Ishikawa (cell line): Measurements from ENCODE around the gene IRF2.
A peak's percentile ranks its signal among the peaks of the same experiment; 100 is the strongest.

Experiments
- CEBPB ChIP-seq: IDR thresholded peaks from 2 replicates; pipeline ENCODE4 v1.6.1; 2012
- CREB1 ChIP-seq: IDR thresholded peaks from 2 replicates; pipeline ENCODE4 v1.6.1; 2012; ENCODE audit warnings: low read depth
- EGR1 ChIP-seq: IDR thresholded peaks from 2 replicates; pipeline ENCODE4 v1.6.1; 2012
- EP300 ChIP-seq: IDR thresholded peaks from 2 replicates; pipeline ENCODE4 v1.6.1; 2012; ENCODE audit warnings: borderline replicate concordance
- FOXM1 ChIP-seq: IDR thresholded peaks from 2 replicates; pipeline ENCODE4 v1.6.1; 2012; ENCODE audit warnings: low read depth, borderline replicate concordance
- NFIC ChIP-seq: IDR thresholded peaks from 2 replicates; pipeline ENCODE4 v1.6.1; 2012
- RAD21 ChIP-seq: IDR thresholded peaks from 2 replicates; pipeline ENCODE4 v1.6.1; 2012; ENCODE audit warnings: low read depth
- REST ChIP-seq: IDR thresholded peaks from 2 replicates; pipeline ENCODE4 v1.6.1; 2012; ENCODE audit warnings: low read depth, mild to moderate bottlenecking
- TAF1 ChIP-seq: IDR thresholded peaks from 2 replicates; pipeline ENCODE4 v1.6.1; 2012; ENCODE audit warnings: low read depth, mild to moderate bottlenecking
- TCF12 ChIP-seq: IDR thresholded peaks from 2 replicates; pipeline ENCODE4 v1.6.1; 2012; ENCODE audit warnings: low read depth
- TEAD4 ChIP-seq: IDR thresholded peaks from 2 replicates; pipeline ENCODE4 v1.6.1; 2012
- YY1 ChIP-seq: IDR thresholded peaks from 2 replicates; pipeline ENCODE4 v1.6.1; 2012; ENCODE audit warnings: low read depth
- ZBTB7A ChIP-seq: IDR thresholded peaks from 2 replicates; pipeline ENCODE4 v1.6.1; 2012; ENCODE audit warnings: low read depth
- TF ChIP-seq, protein P1 (sequence below): IDR thresholded peaks from 2 replicates; pipeline ENCODE4 v1.6.1; 2012
- TF ChIP-seq, protein P2 (sequence below): IDR thresholded peaks from 2 replicates; pipeline ENCODE4 v1.6.1; 2012

Gene IRF2

DNA sequence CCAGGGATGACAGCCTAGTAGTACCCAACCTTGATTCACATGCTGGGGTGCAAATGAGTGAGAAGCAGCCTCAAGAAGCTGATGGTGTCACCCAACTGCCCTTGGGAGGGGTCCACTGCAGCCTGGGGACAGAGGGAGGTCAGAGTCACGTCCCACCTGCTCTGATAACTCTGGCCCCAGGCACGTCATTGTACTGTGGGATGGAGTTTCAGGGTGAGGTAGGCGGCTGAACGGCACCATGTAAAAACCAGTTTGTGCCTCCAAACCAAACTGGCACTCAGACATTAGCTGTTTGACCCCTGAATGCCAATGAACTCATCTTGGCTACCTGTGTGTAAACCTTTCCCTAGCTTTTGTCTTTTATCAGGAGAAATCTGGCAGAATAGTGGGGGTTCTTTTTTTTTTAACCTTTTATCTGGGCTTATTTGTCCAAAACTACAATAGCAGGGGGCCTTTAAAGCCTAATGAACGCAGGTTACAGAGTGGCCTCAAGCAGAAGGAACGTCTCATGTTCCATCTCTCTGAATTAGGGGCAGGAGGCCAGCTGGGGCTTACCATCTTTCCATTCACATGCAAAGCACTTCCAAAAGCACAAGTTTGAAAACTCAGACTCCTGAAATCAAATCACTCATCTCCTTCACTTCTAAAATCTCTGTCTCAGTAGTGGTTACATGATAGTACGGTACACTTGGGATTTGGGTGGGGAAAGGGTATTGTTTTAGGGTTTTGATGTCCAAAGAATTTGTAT lies 89.4 kb downstream of the IRF2 start:
- TF ChIP-seq NFIC, result no peak
- TF ChIP-seq EGR1, result no peak
- no peak for TF ChIP-seq TAF1
- TF ChIP-seq CREB1, result no peak
- no peak for TF ChIP-seq RAD21
- TF ChIP-seq FOXM1, result no peak
- no peak for TF ChIP-seq CEBPB
- no peak for TF ChIP-seq EP300
- TF ChIP-seq ZBTB7A, result no peak
- TF ChIP-seq, protein P1, sequence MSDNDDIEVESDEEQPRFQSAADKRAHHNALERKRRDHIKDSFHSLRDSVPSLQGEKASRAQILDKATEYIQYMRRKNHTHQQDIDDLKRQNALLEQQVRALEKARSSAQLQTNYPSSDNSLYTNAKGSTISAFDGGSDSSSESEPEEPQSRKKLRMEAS, result no peak
- TF ChIP-seq REST, result no peak
- TF ChIP-seq YY1, result no peak
- no peak for TF ChIP-seq TEAD4
- TF ChIP-seq, protein P2, sequence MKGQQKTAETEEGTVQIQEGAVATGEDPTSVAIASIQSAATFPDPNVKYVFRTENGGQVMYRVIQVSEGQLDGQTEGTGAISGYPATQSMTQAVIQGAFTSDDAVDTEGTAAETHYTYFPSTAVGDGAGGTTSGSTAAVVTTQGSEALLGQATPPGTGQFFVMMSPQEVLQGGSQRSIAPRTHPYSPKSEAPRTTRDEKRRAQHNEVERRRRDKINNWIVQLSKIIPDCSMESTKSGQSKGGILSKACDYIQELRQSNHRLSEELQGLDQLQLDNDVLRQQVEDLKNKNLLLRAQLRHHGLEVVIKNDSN, result no peak
- TF ChIP-seq TCF12, result no peak

DNA sequence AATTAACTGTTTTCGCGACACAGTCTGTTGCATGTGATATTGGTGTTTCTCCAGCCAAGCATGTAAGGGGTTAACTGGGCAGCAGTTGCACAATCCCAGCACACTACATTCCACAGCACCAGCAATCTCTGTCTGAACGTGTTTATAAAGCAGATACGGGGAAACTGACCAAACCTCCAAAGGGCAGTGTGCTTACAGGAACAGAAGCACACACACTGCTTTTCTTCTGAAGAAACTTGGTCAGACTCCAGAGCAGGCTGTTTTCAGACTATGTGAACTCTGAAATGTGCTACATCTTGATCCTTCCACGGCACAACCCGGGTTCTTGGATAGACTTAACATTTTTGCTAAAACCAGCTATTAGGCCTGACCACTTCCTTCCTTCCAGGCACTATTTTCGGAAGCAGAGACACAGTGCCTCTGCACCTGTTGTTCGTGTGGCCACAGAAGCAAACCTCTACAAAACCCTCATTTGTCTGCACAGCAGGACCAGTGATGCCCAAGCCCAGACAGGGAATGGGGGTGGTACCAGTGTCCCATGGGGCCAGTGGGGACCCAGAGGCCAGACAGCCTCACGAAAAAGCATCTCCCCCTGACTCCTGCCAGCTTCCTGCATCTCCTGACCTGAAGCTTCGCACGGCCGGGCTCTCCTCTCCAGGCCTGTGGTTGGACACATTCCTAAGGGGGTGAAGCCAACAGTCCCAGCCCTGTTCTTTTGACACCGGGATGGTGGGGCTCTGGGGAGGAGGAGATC lies 90.1 kb downstream of the IRF2 start:
- TF ChIP-seq TEAD4 (peak; percentile 75), TAF1 (no peak), CEBPB (peak; percentile 99)
- TF ChIP-seq, protein P1, result 0 out of 2 replicates have a peak, but pooled peaks have one; percentile 21

GRCh38 chr4:184383497-184384055 lies 90.8 kb downstream of the IRF2 start:
- TF ChIP-seq FOXM1, result no peak
- TF ChIP-seq TEAD4, result no peak
- no peak for TF ChIP-seq TCF12
- TF ChIP-seq REST, result no peak
- TF ChIP-seq CREB1, result no peak
- TF ChIP-seq EP300, result no peak
- TF ChIP-seq TAF1, result no peak
- TF ChIP-seq RAD21, result no peak
- TF ChIP-seq EGR1, result no peak
- TF ChIP-seq, protein P2, result no peak
- no peak for TF ChIP-seq CEBPB
- TF ChIP-seq ZBTB7A, result no peak

- no peak for TF ChIP-seq CEBPB
- TF ChIP-seq TCF12, result no peak
- no peak for TF ChIP-seq CREB1
- TF ChIP-seq RAD21, result no peak
- no peak for TF ChIP-seq REST
- TF ChIP-seq YY1, result no peak
- TF ChIP-seq ZBTB7A, result no peak
- TF ChIP-seq EGR1, result no peak
- TF ChIP-seq, protein P1, result no peak
- TF ChIP-seq TAF1, result no peak
- TF ChIP-seq TEAD4, result no peak
- no peak for TF ChIP-seq NFIC
- no peak for TF ChIP-seq FOXM1
- TF ChIP-seq, protein P2, result no peak
- no peak for TF ChIP-seq EP300
These were observed 92.0 kb downstream of the IRF2 start for GRCh38 chr4:184382189-184382846.
